ENCODE results near the gene SPINK8. TPM values are rescaled to one million over a fixed set of nuclear protein-coding genes. Genes with fewer than 3 reads are reported as not detected.

Gene SPINK8
- total RNA-seq, 4 donors from 2014 or later, result not detected

DNA sequence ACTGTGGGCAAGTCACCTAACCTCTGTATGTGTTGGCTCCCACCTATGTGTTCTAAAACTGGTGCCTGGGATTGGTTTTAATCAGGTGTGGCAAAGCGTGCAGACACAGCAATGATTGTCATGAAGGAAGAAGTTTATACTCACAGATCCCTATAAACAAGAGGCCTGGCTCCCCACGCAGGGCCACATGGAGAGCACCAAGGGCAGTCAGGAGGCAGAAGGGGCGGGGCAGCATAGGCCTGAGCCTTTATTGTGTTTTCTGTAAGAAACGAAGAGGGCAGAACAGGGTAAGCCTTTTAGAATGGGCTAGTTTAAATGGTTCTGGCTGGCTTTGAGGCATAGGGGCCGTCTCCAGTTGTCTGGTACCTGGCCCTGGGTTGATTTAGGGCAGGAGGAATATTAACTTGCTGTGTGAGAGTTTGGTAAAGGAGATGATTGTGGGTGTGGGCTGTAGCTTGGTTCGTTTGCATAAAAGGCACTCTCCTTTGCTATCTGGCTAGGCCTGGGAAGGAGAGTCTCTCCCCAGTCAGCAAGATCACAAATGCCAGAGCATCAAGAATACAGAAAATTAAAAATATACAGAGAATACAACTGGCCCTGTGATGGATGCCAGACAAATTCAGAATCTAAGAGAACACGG is 36.4 kb upstream of the SPINK8 start:
- Histone ChIP-seq H3K4me1 (no peaks in the 10 kb centered on the region), H3K4me3 (no peak overlapping the region), H3K27me3 (no peaks in the 10 kb centered on the region), H3K36me3 (no peaks in the 10 kb centered on the region), H3K27ac (no peak overlapping the region), H3K9me3 (no peaks in the 10 kb centered on the region)
- TF ChIP-seq, protein P1, sequence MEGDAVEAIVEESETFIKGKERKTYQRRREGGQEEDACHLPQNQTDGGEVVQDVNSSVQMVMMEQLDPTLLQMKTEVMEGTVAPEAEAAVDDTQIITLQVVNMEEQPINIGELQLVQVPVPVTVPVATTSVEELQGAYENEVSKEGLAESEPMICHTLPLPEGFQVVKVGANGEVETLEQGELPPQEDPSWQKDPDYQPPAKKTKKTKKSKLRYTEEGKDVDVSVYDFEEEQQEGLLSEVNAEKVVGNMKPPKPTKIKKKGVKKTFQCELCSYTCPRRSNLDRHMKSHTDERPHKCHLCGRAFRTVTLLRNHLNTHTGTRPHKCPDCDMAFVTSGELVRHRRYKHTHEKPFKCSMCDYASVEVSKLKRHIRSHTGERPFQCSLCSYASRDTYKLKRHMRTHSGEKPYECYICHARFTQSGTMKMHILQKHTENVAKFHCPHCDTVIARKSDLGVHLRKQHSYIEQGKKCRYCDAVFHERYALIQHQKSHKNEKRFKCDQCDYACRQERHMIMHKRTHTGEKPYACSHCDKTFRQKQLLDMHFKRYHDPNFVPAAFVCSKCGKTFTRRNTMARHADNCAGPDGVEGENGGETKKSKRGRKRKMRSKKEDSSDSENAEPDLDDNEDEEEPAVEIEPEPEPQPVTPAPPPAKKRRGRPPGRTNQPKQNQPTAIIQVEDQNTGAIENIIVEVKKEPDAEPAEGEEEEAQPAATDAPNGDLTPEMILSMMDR (IDR thresholded peaks at IDR 0.05), result no peak
- TF ChIP-seq POLR2AphosphoS5 (IDR thresholded peaks at IDR 0.05), result no peak
- no peak for TF ChIP-seq POLR2A (IDR thresholded peaks at IDR 0.05)
- no peak for TF ChIP-seq EP300 (IDR thresholded peaks at IDR 0.05)
- DNase-seq (ENCODE audit: low spot score in 2 of 2), result no peak
- 64% methylated on average over 7 of the region's 7 CpGs for WGBS

- Histone ChIP-seq H3K4me1 (no peaks in the 10 kb centered on the region), H3K9me3 (peaks cover 2% of the 10 kb centered on the region), H3K27ac (no peak overlapping the region), H3K36me3 (no peaks in the 10 kb centered on the region), H3K27me3 (no peaks in the 10 kb centered on the region), H3K4me3 (no peak overlapping the region)
- TF ChIP-seq POLR2A (IDR thresholded peaks at IDR 0.05), result no peak
- TF ChIP-seq EP300 (IDR thresholded peaks at IDR 0.05), result no peak
- TF ChIP-seq, protein P1 (IDR thresholded peaks at IDR 0.05), result no peak
- no peak for TF ChIP-seq POLR2AphosphoS5 (IDR thresholded peaks at IDR 0.05)
- DNase-seq (ENCODE audit: low spot score in 2 of 2), result no peak
Observed at GRCh38 chr3:48367201-48367600, 33.7 kb upstream of the SPINK8 start.

DNA sequence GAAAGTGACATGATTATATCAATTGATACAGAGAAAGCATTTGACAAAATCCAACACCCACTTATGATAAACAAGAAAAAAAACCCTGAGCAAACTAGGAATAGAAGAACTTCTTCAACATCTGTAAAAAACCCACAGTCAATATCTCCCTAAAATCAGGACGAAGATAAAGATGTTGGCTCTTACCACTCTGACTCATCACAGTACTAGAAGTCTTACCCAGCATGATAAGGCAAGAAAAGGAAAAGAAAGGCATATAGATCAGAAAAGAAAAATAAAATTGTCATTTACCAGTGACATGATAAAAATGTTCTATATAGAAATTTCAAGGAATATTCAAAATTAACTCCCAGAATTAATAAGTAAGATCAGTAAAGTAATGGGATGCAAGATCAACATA is 31.4 kb upstream of the SPINK8 start:
- Histone ChIP-seq H3K9me3 (peaks cover 6% of the 10 kb centered on the region), H3K4me3 (no peak overlapping the region), H3K36me3 (no peaks in the 10 kb centered on the region), H3K27ac (no peak overlapping the region), H3K27me3 (no peaks in the 10 kb centered on the region), H3K4me1 (no peaks in the 10 kb centered on the region)
- DNase-seq (ENCODE audit: low spot score in 2 of 2), result no peak
- no peak for TF ChIP-seq EP300 (IDR thresholded peaks at IDR 0.05)
- TF ChIP-seq POLR2A (IDR thresholded peaks at IDR 0.05), result no peak
- TF ChIP-seq, protein P1 (IDR thresholded peaks at IDR 0.05), result no peak
- TF ChIP-seq POLR2AphosphoS5 (IDR thresholded peaks at IDR 0.05), result no peak
- 59% methylated on average over 1 of the region's 1 CpG for WGBS

DNA sequence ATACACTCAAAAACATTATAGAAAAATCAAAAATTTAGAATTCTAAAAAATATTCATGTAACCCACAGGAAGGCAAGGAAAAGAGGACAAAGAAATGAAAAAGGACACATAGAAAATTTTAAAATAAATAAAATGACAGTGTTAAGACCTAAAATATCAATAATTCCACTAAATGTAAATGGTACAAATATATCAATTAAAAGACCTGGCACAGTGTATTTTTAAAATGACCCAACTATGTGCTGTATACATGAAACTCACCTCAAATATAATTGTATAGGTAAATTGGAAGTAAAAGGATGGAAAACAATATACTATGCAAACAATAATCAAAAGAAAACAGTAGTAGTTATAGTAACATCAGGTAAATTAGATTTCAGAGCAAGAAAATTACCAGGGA is 28.5 kb upstream of the SPINK8 start:
- no peaks in the 10 kb centered on the region for H3K4me1 ChIP-seq
- no peak overlapping the region for H3K4me3 ChIP-seq
- no peaks in the 10 kb centered on the region for H3K36me3 ChIP-seq
- peaks cover 10% of the 10 kb centered on the region for H3K9me3 ChIP-seq
- no peak for TF ChIP-seq POLR2A (IDR thresholded peaks at IDR 0.05)
- TF ChIP-seq EP300 (IDR thresholded peaks at IDR 0.05), result no peak
- TF ChIP-seq, protein P1 (IDR thresholded peaks at IDR 0.05), result no peak
- H3K27me3 ChIP-seq, result no peaks in the 10 kb centered on the region
- no peak overlapping the region for H3K27ac ChIP-seq
- no peak for DNase-seq (ENCODE audit: low spot score in 2 of 2)

- H3K27ac ChIP-seq, result no peak overlapping the region
- no peak overlapping the region for H3K4me3 ChIP-seq
- DNase-seq (ENCODE audit: low spot score in 2 of 2), result no peak
- peaks cover 4% of the 10 kb centered on the region for H3K9me3 ChIP-seq
- no peaks in the 10 kb centered on the region for H3K4me1 ChIP-seq
- TF ChIP-seq POLR2A (IDR thresholded peaks at IDR 0.05) (no peak), EP300 (IDR thresholded peaks at IDR 0.05) (no peak), POLR2AphosphoS5 (IDR thresholded peaks at IDR 0.05) (no peak)
- TF ChIP-seq, protein P1 (IDR thresholded peaks at IDR 0.05), result no peak
- H3K27me3 ChIP-seq, result no peaks in the 10 kb centered on the region
- H3K36me3 ChIP-seq, result no peaks in the 10 kb centered on the region
- WGBS, result 81% methylated on average over 1 of the region's 1 CpG
Observed at GRCh38 chr3:48356419-48356818, 23.0 kb upstream of the SPINK8 start.

Data from suprapubic skin (tissue), 4 donors.